Dedifferentiated amniotic fluid mesenchymal stem cell (primary cell): ENCODE results near the gene GSTM1.
"Not testable (repeated sequence)": the region's sequence is repeated elsewhere in the genome, so short reads cannot be mapped to it uniquely, and the experiment has no call there.

ENCODE experiments used
- DNase-seq: peaks from one replicate; pipeline ENCODE4 v3.0.0-alpha.2; 2016; ENCODE audit errors: extremely low spot score

Gene GSTM1

DNA sequence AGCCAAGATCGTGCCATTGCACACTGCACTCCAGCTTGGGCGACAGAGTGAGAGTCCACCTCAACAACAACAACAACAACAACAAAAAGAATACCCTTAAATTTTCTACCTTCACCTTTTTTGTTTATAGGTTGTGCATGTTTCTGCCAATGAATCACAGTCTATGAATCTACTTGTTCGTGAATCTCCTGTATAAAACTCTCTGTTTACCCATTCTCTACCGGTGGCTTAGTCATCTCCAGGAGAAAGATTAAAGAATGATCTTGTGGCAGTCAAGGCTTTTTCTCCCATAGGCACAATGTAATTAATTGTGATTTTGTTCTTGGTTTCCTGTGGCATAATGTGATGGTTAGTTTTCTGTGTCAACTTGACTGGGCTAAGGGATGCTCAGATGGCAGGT is 10.2 kb downstream of the GSTM1 start:
- DNase-seq: not testable (repeated sequence)

DNA sequence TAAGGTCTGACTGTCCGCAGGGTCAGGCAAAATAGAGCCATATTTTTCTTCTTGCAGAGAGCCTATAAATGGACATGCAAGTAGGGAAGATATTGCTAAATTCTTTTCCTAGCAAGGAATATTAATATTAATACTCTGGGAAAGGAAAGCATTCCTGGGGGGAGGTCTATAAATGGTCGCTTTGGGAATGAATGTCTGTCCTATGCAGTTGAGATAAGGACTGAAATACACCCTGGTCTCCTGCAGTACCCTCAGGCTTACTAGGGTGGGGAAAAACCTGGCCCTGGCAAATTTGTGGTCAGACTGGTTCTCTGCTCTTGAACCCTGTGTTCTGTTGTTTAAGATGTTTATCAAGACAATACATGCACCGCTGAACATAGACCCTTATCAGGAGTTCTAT is 15.3 kb downstream of the GSTM1 start:
- peak; percentile 4 for DNase-seq

DNA sequence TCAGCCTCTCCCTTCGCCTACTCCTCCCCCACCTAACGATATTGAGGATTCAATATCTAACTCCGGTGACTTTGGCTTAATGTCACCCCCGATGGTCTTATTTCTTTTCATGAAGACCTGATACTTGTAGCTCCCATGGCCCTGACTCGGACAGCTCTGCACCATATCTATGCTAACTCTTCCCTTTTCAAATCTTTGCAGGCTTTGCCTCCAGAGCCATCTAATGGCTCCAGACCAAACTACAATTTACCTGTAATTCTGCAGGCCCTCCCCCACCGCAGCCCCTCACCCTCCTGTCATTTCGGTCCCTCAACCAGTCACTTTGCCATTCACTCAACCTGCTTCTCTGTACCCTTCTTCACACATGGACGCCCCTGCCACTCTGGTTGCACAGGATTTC is 16.6 kb downstream of the GSTM1 start:
- peak; percentile 3 for DNase-seq

DNA sequence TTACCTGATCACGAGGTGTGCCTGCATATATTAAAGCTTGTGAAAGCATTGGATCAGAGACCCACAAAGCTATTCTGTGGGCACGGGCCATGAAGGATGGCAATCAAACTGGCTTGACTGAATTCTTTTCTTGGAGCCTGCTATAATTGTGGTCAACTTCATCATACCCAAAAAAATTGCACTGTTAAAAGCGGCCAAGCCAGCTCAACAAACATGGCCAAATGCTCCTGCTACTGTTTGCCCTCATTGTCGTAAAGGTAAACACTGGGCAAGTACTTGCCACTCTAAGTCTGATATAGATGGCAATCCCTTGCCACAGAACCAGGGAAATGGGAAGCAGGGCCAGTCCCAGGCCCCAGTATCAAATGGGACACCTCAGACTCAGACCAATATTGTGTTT is 17.8 kb downstream of the GSTM1 start:
- DNase-seq: peak; percentile 14

DNA sequence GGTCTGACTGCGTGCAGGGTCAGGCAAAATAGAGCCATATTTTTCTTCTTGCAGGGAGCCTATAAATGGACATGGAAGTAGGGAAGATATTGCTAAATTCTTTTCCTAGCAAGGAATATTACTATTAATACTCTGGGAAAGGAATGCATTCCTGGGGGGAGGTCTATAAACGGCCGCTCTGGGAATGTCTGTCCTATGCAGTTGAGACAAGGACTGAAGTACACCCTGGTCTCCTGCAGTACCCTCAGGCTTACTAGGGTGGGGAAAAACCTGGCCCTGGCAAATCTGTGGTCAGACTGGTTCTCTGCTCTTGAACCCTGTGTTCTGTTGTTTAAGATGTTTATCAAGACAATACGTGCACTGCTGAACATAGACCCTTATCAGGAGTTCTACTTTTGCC is 21.3 kb downstream of the GSTM1 start:
- DNase-seq: not testable (repeated sequence)

DNA sequence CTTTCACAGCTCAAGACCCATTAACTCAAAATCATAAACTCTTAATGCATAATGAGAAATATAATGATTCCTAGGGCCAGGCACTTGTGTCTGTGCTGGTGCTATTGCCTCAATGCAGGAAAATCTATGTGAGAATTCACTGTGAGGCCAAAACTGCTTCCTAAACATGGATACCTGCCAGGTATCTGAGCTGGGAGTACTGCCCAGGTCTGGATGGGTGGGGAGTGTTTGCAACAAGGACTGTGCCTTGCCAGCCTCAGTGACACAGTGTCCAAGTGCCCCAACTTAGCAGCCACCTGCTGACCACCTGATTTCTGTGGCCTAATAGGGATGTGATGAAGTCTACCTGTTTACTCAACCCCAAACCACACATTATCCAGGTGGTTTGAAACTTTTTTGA is 22.2 kb downstream of the GSTM1 start:
- not testable (repeated sequence) for DNase-seq

DNA sequence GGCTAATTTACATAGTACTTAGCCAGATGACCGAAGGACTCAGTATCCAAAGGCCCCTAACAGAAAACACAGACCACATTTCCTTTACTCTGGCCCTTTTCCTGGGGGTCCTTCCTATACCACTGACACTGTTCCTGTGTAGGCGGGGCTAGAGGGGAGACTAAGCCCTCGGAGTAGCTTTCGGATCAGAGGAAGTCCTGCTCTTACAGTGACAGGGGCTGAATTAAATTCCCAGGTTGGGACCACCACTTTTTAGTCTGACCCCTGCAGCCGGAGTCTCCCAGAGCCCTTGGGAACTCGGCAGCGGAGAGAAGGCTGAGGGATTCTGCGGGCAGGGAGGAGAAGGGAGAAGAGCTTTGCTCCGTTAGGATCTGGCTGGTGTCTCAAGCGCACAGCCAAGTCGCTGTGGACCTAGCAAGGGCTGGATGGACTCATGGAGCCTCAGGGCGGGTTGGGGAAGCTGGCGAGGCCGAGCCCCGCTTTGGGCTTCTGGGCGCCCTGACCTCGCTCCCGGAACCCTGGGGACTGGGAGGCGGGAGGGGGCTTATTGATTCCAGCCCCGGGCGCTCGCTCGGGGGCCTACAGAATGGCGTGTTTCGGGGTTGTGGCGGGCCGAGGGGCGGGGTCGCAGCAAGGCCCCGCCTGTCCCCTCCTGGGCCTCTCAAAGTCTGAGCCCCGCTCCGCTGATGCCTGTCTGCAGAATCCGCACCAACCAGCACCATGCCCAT is 24.1 kb downstream of the GSTM1 start, which contains the start of gene GSTM5:
GSTM5 (plus strand) TSS at position 659 of the 728 bp plus-strand sequence; CDS start at position 721, 62 bp downstream.
- not testable (repeated sequence) for DNase-seq

DNA sequence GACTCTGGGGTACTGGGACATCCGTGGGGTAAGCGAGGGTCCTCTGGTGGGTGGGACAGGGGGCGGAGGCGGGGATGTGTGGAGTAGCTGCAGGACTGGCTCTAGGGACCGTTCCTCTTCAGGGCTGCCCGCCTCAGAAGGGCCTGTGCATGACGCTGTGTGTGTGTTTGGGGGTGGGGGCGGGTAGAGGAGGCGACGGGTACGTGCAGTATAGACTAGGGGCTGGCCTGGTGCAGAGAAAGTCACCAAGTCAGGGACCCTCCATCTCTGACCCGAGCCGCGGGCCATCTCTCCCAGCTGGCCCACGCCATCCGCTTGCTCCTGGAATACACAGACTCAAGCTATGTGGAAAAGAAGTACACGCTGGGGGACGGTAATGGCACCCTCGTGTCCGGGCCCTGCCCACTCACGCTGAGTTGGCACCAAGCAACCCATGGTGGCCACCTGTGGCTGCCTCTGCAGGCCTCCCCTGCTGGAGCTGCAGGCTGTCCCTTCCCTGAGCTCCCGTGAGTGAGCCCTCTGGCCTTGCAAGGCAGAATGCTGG is 24.8 kb downstream of the GSTM1 start:
- no peak for DNase-seq

DNA sequence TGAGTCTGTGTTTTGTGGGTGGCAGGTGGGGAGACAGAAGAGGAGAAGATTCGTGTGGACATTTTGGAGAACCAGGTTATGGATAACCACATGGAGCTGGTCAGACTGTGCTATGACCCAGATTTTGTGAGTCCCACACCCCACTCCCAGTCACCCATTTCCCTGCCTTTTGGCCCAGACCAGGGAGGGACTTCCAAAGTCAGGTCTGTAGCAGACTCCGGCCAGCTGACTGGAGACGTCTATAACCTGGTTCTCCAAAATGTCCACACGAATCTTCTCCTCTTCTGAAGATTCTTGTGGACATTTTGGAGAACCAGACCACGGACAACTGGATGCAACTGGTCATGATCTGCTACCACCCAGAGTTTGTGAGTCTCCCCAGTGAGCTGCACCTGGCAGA is 26.0 kb downstream of the GSTM1 start:
- no peak for DNase-seq

DNA sequence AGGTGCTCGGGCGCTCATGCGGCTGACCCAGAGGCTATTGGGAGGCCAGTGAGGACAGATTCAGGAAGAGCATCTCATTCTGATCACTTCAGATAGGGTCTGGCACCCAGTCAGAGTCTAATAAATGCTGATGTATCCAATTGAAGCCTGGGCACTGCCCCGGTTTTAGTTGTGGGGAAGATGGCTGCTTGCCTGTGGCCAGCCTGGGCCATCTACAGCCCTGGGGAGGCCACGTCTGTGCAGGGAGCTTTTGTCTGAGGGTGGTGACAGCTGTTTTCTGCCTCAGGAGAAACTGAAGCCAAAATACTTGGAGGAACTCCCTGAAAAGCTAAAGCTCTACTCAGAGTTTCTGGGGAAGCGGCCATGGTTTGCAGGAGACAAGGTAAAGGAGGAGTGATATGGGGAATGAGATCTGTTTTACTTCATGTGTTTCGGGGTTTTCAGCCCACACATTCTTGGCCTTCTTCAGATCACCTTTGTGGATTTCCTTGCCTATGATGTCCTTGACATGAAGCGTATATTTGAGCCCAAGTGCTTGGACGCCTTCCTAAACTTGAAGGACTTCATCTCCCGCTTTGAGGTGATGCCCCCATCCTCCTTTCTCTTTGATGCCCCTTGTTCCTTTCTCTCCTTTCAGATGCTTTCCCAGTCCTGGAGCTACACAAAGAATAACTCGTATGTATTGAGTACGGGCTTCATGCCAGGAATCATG is 27.2 kb downstream of the GSTM1 start:
- no peak for DNase-seq

DNA sequence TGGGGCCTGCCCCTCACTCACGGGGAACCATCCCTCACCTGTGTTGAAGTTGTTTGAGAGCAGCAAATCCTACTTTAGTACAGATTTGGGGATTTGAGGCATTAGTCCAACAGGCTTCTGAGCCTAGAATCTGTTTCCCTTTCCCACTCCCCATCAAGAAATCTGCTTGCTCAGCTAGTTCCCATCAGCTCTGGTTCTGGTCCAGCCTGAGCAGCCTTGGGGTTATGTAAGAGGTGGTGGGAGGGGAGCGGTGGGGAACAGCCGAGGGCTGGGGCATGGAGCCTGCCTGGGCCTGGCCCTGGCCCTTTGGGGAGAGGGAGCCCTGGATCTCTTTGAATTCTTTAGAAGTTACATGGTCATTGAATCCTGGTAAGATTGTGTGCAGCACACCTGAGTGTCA is 28.5 kb downstream of the GSTM1 start:
- DNase-seq: no peak

DNA sequence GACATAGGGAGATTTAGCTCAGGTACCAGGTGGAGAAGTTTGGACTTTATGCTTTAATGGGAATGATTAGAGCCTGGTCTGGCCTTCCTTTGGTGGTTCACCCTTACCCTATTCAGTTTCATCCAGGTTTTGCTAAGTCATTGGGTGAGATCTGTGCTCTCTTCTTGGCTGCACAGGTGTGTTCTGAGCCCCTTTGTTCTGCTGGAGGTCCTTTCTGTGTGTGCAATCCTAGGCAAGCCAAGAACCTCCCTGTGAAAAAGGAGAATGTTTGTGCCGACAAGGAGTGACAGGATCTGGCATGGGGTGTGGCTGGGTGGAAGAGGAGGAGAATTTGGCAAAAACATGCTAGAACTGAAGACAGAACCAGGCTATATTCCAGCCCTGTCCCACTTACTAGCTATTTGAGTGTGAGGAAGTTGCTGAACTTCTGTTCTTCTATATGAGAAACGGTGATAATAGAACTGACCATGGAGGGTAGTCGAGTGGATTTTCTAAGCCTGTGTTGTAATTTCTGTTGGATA is 29.0 kb downstream of the GSTM1 start:
- DNase-seq: peak; percentile 11

DNA sequence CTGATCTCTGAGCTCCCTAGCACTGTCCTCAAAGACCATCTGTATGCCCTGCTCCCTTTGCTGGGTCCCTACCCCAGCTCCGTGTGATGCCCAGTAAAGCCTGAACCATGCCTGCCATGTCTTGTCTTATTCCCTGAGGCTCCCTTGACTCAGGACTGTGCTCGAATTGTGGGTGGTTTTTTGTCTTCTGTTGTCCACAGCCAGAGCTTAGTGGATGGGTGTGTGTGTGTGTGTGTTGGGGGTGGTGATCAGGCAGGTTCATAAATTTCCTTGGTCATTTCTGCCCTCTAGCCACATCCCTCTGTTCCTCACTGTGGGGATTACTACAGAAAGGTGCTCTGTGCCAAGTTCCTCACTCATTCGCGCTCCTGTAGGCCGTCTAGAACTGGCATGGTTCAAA is 30.1 kb downstream of the GSTM1 start:
- peak; percentile 6 for DNase-seq

DNA sequence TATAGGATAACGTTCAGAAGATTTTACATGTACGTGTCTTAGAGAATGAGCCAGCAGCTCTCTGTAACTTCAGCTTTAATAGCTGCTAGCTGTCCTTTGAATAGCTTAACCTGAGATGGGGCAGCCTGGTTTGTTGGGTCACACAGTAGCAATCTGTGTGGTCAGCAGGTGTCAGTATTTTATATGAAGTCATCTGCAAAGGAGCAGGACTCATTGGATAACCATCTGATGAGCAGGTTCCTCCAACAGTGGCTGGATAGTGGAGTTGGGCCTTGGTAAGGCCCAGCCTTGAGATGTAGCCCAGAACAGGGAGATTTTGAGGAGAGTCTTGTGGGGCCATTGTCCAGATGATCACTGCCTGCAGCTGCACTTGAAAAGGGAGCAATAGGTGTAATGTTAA is 30.9 kb downstream of the GSTM1 start:
- DNase-seq: peak; percentile 4

DNA sequence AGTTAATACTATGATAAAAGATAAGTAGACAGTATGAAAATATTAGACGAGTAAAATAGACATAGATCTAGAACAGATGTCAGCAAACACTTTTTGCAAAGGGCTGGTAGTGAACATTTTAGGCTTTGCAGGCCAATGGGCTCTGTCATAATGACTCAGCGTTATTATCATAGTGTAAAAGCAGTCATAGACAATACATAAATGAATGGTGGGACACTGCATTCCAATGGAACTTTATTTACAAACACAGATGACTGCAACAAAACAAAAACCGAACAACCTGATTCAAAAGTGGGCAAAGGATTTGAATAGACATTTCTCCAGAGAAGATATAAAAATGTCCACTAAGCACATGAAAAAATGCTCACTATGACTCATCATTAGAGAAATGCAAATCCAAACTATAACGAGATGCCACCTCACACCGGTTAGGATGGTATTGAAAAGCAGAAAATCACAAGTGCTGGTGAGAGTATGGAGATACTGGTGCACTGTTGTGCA is 31.8 kb downstream of the GSTM1 start:
- DNase-seq: peak; percentile 20

DNA sequence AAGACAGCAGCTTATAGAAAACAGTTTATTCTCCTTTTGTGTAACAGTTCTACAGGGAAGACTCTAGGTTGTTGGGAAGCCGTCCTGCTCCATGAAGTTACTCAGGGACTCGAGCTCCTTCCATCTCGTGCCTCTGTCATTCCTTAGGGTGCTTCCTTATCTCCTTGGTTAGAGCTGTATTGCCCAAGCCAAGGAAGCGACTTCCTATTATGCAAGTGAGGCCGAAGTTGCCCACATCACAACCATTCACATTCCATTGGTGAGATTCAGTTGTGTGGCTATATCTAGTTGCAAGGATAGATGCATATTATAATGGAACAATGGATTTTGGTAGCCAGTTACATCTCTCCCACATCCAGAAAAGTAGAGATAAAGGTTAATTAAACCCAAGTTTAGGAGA is 33.4 kb downstream of the GSTM1 start:
- DNase-seq: no peak

DNA sequence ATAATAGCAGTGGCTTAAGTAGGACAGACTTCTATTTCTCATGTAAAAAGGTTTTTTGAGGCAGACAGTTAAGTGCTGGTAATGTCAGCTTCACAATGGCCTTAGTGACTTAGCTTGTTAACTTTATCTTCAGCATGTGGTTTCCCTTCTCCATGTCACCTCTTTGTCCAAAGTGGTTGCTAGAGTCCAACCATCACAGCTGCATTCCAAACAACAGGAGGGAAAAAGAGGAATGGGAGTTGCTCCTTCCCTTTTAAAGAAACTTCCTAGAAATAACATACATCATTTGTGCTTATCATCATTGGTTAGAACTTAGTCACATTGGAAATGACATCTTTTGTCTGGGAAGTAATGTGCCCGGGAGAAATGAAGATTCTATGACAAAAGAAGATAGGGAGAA is 34.4 kb downstream of the GSTM1 start:
- no peak for DNase-seq

DNA sequence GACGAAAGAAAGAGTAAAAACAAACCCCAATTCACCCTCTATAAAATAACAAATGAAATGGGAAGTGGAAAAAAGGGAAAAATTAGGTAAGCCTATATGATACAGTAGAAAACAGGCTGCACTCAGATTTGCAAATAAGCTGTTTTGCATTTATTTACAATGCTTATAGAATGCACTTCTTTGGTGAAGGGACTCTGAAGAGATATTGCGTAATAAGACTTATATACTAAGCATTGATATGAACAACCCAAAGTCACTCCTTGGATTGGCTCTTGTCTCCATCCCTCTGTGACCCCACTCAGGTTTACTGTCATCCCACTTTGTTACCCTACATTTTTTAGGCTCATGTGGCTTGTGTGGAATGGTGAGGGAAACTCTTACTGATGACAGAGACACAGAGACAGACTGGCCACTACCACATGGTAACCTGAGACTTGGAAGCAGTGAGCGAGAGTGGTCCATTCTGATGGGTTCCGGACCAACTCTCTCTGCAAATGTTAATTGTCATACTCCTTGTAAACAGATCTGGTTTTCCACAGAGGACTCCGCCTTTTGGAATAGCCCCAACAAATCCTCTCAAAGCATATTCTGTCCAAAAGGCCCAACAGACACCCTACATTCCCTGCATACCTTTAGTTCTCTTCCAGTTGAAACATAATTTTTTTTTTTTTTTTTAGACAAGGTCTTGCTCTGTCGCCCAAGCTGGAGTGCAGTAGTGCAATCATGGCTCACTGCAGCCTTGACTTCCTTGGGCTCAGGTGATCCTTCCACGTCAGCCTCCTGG is 35.5 kb downstream of the GSTM1 start:
- DNase-seq: peak; percentile 24

DNA sequence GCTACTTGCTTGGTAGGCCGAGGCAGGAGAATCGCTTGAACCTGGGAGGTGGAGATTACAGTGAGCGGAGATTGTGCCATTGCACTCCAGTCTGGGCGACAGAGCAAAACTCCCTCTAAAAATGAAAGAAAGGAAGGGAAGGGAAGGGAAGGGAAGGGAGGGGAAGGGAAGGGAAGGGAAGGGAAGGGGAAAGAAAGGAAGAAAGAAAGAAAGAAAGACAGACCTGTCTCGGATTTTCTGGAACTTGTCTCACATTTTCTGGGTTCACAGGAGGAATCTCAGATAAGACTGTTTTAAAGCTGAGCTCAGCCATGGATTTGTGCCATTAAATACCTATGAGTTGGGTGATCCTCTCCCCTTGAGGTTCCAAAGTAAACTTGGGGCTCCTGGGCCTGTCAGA is 37.3 kb downstream of the GSTM1 start:
- no peak for DNase-seq

DNA sequence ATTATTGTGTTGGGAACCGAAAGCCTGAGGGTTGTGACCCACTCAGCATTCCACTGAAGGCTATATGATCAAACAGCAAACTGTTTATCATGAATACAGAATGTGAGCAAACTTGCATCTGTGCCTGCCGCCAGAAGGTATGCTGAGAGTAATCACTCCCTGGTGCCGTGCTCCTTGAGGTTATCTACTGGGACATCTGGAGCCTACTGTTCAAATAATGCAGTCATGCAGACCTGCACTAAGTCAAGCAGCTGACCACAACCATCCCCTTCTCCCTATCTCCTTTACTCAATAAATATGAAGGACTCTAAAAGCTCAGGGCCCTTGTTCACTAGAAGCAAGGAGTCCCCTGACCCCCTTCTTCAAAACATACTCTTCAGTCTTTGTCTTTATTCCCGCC is 37.9 kb downstream of the GSTM1 start:
- no peak for DNase-seq

DNA sequence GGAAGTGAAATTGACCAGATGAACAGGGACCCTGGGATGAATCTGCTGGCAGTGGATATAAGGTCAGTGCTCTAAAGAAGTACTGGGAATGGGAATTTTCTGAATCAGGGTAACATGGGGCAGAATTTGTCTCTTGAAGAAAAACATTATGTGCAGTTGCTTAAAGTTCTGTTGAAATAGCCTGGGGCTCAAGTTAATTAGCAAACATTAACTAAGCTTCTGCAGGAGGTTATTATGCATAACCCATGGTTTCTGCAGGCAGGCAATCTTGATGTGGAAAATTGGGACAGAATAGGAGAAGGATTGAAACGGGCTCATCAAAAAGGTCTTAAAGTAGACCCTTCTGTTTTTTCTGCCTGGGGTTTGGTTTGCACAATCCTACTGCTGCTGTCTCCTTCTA is 38.4 kb downstream of the GSTM1 start:
- DNase-seq: no peak
